GM21360 (cell line): Measurements from ENCODE around the gene KDM4B.
"Not testable (repeated sequence)": the region's sequence is repeated elsewhere in the genome, so short reads cannot be mapped to it uniquely, and the experiment has no call there.

Source experiments
- ATAC-seq: cut with Tn5 transposase; IDR thresholded peaks from one replicate; pipeline ENCODE4 v1.9.1; 2021; ENCODE audit warnings: mild to moderate bottlenecking, moderate library complexity; ENCODE audit not compliant: unreplicated experiment

KDM4B gene

DNA sequence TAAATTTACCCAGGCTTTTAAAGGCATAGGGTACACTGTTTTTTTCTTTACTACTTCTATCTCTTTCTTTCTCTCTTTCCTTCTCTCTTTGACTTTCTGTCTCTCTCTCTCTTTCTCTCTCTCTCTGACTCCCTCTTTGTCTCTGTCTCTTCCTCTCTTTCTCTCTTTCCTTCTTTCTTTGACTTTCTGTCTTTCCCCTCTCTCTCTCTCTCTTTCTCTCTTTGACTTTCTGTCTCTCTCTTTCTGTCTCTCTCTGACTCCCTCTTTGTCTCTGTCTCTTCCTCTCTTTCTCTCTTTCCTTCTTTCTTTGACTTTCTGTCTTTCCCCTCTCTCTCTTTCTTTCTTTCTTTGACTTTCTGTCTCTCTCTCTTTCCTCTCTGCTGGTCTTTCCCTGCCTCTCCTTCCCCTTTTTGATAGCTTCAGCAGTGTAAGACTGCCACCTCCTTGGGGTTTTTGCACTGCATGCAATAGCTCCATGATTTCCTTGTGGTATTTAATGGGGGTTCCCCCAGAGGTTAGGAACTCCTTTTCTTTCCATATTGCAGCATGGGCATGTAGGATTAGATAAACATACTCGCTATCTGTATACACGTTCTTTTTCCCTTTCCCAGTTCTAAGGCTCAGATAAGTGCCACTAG is 191.4 kb downstream of the KDM4B start:
- not testable (repeated sequence) for ATAC-seq

DNA sequence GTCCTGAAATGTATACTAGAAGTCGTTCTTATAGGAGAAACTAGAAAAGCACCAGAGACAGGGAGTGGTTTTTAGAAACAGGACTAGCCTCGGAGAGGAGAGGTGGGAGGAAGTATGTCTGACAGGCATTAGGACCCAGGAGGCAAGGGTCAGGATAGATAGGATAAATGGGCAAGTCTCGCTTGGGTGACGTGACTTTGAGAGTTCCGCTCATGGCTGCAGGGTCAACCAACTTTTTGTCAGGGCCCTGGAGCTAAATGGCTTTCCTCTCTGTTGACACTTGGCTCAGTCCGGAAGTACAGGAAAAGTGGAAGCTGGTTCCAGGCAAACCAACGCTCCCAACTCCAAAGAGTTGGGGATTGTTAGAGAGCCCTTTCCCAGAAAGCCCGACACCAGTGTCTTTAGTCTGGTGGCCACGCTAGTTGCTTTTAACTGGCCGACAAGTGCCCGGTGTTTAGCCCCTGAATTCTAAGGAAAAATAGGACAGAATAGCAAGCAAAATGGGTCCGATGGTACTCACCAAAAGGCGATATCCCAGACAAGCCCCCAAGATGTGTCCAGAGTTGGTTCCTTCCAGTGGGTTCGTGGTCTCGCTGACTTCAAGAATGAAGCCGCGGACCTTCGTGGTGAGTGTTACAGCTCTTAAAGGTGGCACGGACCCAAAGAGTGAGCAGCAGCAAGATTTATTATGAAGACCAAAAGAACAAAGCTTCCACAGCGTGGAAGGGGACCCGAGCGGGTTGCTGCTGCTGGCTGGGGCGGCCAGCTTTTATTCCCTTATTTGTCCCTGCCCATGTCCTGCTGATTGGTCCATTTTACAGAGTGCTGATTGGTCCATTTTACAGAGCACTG is 196.2 kb downstream of the KDM4B start:
- not testable (repeated sequence) for ATAC-seq

DNA sequence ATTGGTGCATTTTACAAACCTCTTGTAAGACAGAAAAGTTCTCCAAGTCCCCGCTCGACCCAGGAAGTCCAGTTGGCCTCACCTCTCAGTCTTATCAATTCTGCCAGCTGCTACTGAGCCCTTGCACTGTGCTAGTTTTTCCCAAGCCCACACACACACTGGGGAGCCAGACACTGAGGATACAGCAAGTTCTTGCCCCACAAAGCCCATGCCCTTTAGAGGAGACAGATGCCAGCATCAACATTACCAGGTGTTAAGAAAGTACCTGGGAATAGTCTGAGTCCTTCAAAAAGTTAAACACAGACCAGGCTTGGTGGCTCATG is 196.7 kb downstream of the KDM4B start:
- no peak for ATAC-seq

- no peak for ATAC-seq
Measured at GRCh38 chr19:5166262-5166661, 197.3 kb downstream of the KDM4B start.

DNA sequence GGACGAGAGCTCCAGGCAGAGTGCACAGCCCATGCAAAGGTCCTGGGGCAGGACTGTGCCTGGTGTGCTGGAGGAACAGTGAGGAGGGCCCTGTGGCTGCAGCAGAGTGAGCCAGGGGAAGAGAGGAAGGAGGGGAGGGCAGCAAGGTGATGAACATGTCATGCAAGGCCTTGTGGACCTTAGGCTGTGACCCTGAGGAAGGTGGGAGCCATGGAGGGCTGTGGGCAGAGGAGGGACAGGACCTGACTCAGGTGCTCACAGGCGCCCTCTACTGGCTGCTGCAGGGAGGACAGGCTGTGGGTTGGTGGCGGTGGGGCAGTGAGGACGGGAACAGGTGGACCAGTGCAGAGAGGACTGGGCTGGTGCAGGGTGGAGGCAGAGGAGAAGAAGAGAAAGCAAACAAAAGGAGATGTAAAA is 201.4 kb downstream of the KDM4B start:
- no peak for ATAC-seq

DNA sequence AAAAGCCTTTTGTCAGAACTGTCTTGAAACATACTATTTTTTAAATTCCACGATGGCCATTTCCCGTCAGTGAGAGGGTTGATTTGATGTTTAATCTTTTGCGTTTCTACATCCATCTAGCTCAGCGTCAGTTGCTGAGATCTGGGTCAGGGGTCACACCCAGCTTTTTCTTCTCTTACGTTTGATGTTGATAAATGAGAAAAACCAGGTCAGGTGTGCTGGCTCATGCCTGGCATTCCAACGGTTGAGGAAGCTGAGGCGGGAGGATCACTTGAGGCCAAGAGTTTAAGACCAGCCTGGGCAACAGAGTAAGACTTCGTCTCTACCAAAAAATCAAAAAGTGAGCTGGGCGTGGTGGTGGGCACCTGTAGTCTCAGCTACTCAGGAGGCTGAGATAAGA is 202.8 kb downstream of the KDM4B start:
- no peak for ATAC-seq

DNA sequence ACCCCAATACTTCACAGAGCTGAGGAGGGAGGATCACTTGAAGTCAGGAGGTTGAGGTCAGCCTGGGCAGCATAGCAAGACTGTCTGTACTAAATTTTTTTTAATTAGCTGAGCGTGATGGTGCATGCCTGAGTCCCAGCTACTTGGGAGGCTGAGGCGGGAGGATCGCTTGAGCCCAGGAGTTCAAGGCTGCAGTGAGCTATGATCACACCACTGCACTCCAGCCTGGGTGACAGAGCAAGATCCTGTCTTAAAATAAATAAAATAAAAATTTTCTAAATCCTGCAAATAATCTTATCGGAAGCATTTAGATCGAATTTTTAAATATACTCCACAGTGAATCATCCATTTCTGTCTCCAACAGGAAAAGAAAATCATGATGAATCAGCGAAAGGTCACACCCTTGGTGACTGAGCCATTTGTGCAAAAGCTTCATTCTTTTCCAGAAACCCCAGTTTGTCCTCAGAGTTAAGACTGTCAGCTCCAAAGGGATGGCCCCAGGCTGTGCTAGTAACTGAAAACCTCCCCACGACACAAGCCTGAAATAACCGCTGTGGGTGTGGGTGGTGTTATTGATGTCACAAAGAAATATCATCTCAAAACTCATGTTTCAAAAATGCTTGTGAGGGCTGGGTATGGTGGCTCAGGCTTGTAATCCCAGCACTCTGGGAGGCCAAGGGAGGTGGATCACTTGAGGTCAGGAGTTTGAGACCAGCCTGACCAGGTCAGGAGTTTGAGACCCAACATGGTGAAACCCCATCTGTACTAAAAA is 204.1 kb downstream of the KDM4B start:
- ATAC-seq = no peak

GRCh38 chr19:5173993-5174392 is 205.1 kb downstream of the KDM4B start:
- no peak for ATAC-seq

DNA sequence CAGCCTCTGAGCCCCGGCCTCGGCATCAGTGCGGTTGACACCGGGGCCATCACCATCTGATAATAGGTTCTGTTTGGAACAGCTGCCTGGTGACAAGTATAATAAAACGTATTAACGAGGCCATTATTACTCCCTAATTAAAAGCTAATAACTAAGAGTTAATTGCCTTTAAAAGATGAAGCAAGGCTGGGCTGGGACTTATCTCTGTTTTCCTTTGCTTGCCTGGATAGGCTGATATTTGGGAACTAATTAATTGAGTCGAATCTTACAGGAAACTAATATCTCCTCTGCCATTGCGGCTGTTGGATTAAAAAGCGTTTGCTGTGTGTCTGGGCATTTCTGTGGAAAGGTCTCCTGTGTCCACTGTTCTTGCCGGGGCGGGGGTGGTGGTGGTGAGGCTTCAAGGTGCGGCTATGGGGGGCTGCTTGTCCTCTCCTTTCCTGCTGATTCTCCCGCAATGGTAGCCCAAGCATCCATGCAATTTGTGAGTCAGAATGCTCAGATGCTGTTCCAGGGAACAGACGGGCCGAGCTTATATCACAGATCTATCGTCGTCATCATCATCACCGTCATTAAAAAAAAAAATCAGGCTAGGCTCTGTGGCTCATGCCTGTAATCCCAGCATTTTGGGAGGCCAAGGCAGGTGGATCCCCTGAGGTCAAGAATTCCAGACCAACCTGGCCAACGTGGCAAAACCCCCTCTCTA is 209.0 kb downstream of the KDM4B start:
- no peak for ATAC-seq

- ATAC-seq = no peak
Measured at GRCh38 chr19:5178841-5179240, 209.9 kb downstream of the KDM4B start.

GRCh38 chr19:5179256-5179655 is 210.3 kb downstream of the KDM4B start:
- no peak for ATAC-seq

- no peak for ATAC-seq
Measured at GRCh38 chr19:5181329-5181728, 212.4 kb downstream of the KDM4B start.

- ATAC-seq = no peak
Measured at GRCh38 chr19:5182751-5183150, 213.8 kb downstream of the KDM4B start.

DNA sequence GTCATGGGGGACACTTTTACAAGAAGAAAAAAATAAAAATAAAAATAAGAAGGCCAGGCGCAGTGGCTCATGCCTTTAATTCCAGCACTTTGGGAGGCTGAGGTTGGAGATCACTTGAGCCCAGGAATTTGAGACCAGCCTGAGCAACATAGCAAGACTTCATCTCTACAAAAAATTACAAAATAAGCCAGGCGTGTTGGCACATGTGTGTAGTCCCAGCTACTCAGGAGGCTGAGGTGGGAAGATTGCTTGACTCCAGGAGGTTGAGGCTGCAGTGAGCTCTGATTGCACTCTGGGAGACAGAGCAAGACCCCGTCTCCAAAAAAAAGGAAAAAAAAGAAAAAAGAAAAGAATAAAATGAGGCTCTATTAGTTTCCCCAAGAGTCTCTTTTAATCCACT is 214.7 kb downstream of the KDM4B start:
- ATAC-seq = no peak

DNA sequence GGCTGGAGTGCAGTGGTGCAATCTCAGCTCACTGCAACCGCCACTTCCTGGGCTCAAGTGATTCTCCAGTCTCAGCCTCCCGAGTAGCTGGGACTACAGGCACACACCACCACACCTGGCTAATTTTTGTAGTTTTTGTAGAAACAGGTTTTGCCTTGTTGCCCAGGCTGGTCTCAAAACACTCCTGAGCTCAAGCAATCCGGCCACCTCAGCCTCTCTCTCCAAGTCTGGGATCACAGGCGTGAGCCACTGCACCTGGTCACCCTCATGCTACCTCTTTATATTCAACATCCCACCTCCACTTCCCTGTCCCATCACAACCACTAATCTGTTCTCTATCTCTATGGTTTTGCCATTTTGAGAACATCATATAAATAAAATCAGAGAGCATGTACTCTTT is 216.0 kb downstream of the KDM4B start:
- no peak for ATAC-seq

DNA sequence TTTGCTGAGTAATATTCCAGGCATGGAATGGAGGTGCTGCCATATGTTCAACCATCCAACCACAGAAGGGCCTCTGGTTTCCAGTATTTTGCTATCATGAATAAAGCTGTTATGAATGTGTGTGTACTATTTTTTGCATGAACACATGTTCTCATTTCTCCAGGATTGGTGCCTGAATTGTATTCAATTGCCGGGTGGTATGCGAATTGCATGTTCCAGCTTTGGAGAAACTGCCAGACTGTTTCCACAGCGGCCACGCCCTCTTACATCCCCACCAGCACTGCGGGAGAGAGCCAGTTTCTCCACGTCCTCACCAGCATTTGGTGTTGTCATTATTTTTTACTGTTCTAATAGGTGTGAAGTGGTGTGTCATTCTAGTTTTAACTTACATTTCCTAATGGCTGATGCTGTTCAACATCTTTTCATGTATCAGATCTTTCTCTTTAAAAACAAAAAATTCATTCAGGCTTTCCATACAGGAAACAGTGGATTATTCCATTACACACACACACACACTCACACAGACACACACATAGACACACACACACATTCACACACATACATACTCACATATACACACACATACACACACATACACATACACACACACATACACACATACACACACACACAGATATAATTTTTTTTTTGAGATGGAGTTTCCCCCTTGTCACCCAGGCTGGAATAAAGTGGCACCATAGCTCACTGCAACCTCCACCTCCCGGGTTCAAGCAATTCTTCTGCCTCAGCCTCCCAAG is 217.6 kb downstream of the KDM4B start:
- no peak for ATAC-seq

- ATAC-seq = no peak
Measured at GRCh38 chr19:5188548-5189317, 219.8 kb downstream of the KDM4B start.

- no peak for ATAC-seq
Measured at GRCh38 chr19:5189318-5189607, 220.3 kb downstream of the KDM4B start.

DNA sequence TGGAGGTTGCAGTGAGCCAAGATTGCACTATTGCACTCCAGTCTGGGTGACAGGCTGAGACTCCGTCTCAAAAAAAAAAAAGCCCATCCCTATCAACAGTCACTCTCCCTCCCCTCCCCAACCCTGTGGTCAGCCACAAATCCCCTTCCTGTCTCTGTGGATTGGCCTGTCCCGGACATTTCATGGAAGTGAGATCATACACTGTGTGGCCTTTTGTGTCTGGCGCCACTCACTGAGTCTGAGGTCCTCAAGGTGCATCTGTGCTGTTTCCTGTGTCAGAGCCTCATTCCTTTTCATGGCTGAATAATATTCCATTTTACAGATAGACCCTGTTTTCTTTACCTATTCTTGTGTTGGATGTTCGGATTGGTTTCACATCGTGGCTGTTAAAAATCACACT is 222.2 kb downstream of the KDM4B start:
- ATAC-seq = no peak

DNA sequence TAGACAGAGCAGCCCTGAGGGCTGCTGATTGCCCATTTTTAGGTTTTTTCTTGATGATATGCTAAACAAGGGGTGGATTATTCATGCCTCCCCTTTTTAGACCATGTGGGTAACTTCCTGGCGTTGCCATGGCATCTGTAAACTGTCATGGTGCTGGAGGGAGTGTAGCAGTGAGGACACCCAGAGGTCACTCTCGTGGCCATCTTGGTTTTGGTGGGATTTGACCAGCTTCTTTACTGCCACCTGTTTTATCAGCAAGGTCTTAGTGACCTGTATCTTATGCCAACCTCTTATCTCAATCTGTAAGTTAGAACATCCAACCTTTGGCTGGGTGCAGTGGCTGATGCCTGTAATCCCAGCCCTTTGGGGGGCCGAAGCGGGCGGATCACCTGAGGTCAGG is 223.7 kb downstream of the KDM4B start:
- ATAC-seq = no peak
